SK-N-SH (cell line): ENCODE data around the gene RASA3. TPM values are rescaled to one million over a fixed set of nuclear protein-coding genes. Genes with fewer than 3 reads are reported as not detected.

Experiments
- CTCF ChIA-PET: fragments of 300-600, 350-600 bp; formaldehyde crosslinking; extraction: SDS; loops from one replicate; lab custom pipeline; 2021; lab: Yijun Ruan, JAX
- POLR2A ChIA-PET: fragments of 350-600 bp; sonication (Branson Sonifier 250); formaldehyde crosslinking; extraction: SDS; loops from one replicate; lab custom pipeline; 2020; ENCODE audit warnings: antibody characterized with exemption, inconsistent platforms; lab: Yijun Ruan, JAX
- DNase-seq: peaks from one replicate; pipeline ENCODE4 v3.0.0; 2012
- H2AFZ ChIP-seq: fragments of 200-600 bp; sonication (generic); 2 replicates; pipeline ENCODE4 v1.8.1; 2016; ENCODE audit warnings: antibody characterized with exemption, mild to moderate bottlenecking, low read depth
- H3F3A ChIP-seq: fragments of 200-600 bp; sonication (generic); replicated peaks from 2 replicates; pipeline ENCODE3; 2016; ENCODE audit warnings: antibody characterized with exemption, mild to moderate bottlenecking; ENCODE audit not compliant: insufficient read depth
- H3K27ac ChIP-seq, 2 experiments: fragments of 200-500 bp in 1 of 2; fragments of 200-600 bp in 1 of 2; sonication (Bioruptor generic) in 1 of 2; sonication (generic), shearing (Covaris generic) in 1 of 2; 2 replicates each; pipeline versions ENCODE4 v1.5.1 to v1.6.1; 2014 to 2016; ENCODE audit warnings: low read depth in 2 of 2, inconsistent platforms in 1 of 2, low read length in 1 of 2, mild to moderate bottlenecking in 1 of 2, mixed read lengths in 1 of 2
- H3K27me3 ChIP-seq: fragments of 200-600 bp; sonication (generic), shearing (Covaris generic); 2 replicates; pipeline ENCODE4 v1.6.1; 2016; ENCODE audit warnings: mixed run types; ENCODE audit not compliant: insufficient read depth
- H3K36me3 ChIP-seq, 2 experiments: fragments of 200-500 bp in 1 of 2; fragments of 200-600 bp in 1 of 2; sonication (Bioruptor generic) in 1 of 2; sonication (generic) in 1 of 2; replicated peaks in 1 of 2; 2 replicates each; pipeline versions ENCODE3 to v1.5.1; 2014 to 2016; ENCODE audit warnings: low read length in 1 of 2, mild to moderate bottlenecking in 1 of 2; ENCODE audit not compliant: insufficient read depth in 2 of 2, control insufficient read depth in 1 of 2
- H3K4me1 ChIP-seq, 2 experiments: fragments of 200-500 bp in 1 of 2; fragments of 200-600 bp in 1 of 2; sonication (Bioruptor generic) in 1 of 2; sonication (generic), shearing (Covaris generic) in 1 of 2; 2 replicates each; pipeline versions ENCODE4 v1.5.1 to v1.6.1; 2014 to 2016; ENCODE audit warnings: low read depth in 1 of 2, low read length in 1 of 2, mixed run types in 1 of 2; ENCODE audit not compliant: insufficient read depth in 2 of 2, control insufficient read depth in 1 of 2
- H3K4me2 ChIP-seq: fragments of 200-600 bp; sonication (generic), shearing (Covaris generic); 2 replicates; pipeline ENCODE4 v1.6.1; 2017; ENCODE audit warnings: mixed run types
- H3K4me3 ChIP-seq, 2 experiments: fragments of 200-500 bp in 1 of 2; fragments of 200-600 bp in 1 of 2; sonication (Bioruptor generic) in 1 of 2; sonication (generic), shearing (Covaris generic) in 1 of 2; 2 replicates each; pipeline versions ENCODE4 v1.5.1 to v1.8.1; 2014 to 2016; ENCODE audit warnings: low read depth in 2 of 2, inconsistent platforms in 1 of 2, low read length in 1 of 2, mild to moderate bottlenecking in 1 of 2, mixed read lengths in 1 of 2, moderate library complexity in 1 of 2
- H3K79me2 ChIP-seq: fragments of 200-600 bp; sonication (generic); 2 replicates; pipeline ENCODE4 v1.8.1; 2017; ENCODE audit warnings: mild to moderate bottlenecking; ENCODE audit not compliant: insufficient read depth
- H3K9ac ChIP-seq: fragments of 200-600 bp; sonication (generic); 2 replicates; pipeline ENCODE4 v1.6.1; 2017; ENCODE audit warnings: mixed run types
- H3K9me2 ChIP-seq: fragments of 200-600 bp; sonication (generic); 2 replicates; pipeline ENCODE4 v1.6.1; 2017; ENCODE audit warnings: mixed run types
- H3K9me3 ChIP-seq: fragments of 200-600 bp; sonication (generic); 2 replicates; pipeline ENCODE4 v1.6.1; 2017; ENCODE audit warnings: mixed run types, mild to moderate bottlenecking, moderate library complexity
- H4K20me1 ChIP-seq: fragments of 200-600 bp; sonication (generic); 2 replicates; pipeline ENCODE4 v1.6.1; 2017; ENCODE audit warnings: mild to moderate bottlenecking, mixed run types; ENCODE audit not compliant: insufficient read depth
- FOSL2 ChIP-seq: IDR thresholded peaks from 2 replicates; pipeline ENCODE4 v1.4.0; 2012; ENCODE audit warnings: low read depth, mild to moderate bottlenecking, moderate library complexity, borderline replicate concordance
- FOXJ3 ChIP-seq: sonication (generic); formaldehyde crosslinking; IDR thresholded peaks from 2 replicates; pipeline ENCODE4 v1.5.1; 2020; ENCODE audit warnings: mild to moderate bottlenecking, missing genetic modification reagents
- FOXM1 ChIP-seq: IDR thresholded peaks from 2 replicates; pipeline ENCODE4 v1.4.0; 2012; ENCODE audit warnings: low read depth, mild to moderate bottlenecking
- GATA2 ChIP-seq: sonication (generic); formaldehyde crosslinking; IDR thresholded peaks from 2 replicates; pipeline ENCODE4 v1.5.0; 2020; ENCODE audit warnings: mild to moderate bottlenecking, missing genetic modification reagents
- JUND ChIP-seq: IDR thresholded peaks from 2 replicates; pipeline ENCODE4 v1.4.0; 2012
- MEF2A ChIP-seq: IDR thresholded peaks from 2 replicates; pipeline ENCODE4 v1.4.0; 2012; ENCODE audit warnings: low read depth, borderline replicate concordance
- NFIC ChIP-seq: IDR thresholded peaks from 2 replicates; pipeline ENCODE4 v1.4.0; 2012; ENCODE audit warnings: borderline replicate concordance
- NRF1 ChIP-seq: IDR thresholded peaks from 2 replicates; pipeline ENCODE4 v1.6.1; 2012; ENCODE audit warnings: low read depth, mild to moderate bottlenecking, low read length
- PBX3 ChIP-seq: IDR thresholded peaks from 2 replicates; pipeline ENCODE4; 2012
- POLR2AphosphoS5 ChIP-seq: IDR thresholded peaks from 2 replicates; pipeline ENCODE4 v1.6.1; 2012; ENCODE audit warnings: low read depth, low read length
- RAD21 ChIP-seq: IDR thresholded peaks from 2 replicates; pipeline ENCODE4 v1.6.1; 2012; ENCODE audit warnings: mild to moderate bottlenecking, low read length
- REST ChIP-seq: IDR thresholded peaks from 2 replicates; pipeline ENCODE4 v1.6.1; 2012; ENCODE audit warnings: mild to moderate bottlenecking, low read depth, low read length, moderate library complexity
- RFX5 ChIP-seq: IDR thresholded peaks from 2 replicates; pipeline ENCODE4 v1.6.1; 2012; ENCODE audit warnings: mild to moderate bottlenecking, improper control_type of control experiment, low read length
- RXRA ChIP-seq: IDR thresholded peaks from 2 replicates; pipeline ENCODE4 v1.4.0; 2012; ENCODE audit warnings: low read depth, mild to moderate bottlenecking, borderline replicate concordance
- SIN3A ChIP-seq: IDR thresholded peaks from 2 replicates; pipeline ENCODE4 v1.6.1; 2012; ENCODE audit warnings: low read depth, mild to moderate bottlenecking, low read length, moderate library complexity, borderline replicate concordance
- TAF1 ChIP-seq: IDR thresholded peaks from 2 replicates; pipeline ENCODE4 v1.6.1; 2012; ENCODE audit warnings: low read depth, mild to moderate bottlenecking, low read length, moderate library complexity, borderline replicate concordance
- TEAD4 ChIP-seq: IDR thresholded peaks from 2 replicates; pipeline ENCODE4 v1.4.0; 2012; ENCODE audit warnings: mild to moderate bottlenecking, borderline replicate concordance; ENCODE audit not compliant: insufficient read depth
- WGBS: methylation state at CpG from one replicate; pipeline ENCODE4 v1.1.6; 2017; ENCODE audit warnings: low lambda C conversion rate; 5-methylcytosine and 5-hydroxymethylcytosine counted together
- polyA plus RNA-seq, 3 experiments: library from polyadenylated mRNA; depleted of rRNA; stranded (reverse); fragments of >200 nt; gene quantifications; 2 replicates each; pipeline ENCODE4 v1.2.3, GENCODE V29; 2012
- TF ChIP-seq, protein P1 (sequence below): fragments of 150-350 bp; IDR thresholded peaks from 2 replicates; pipeline ENCODE4 v1.6.1; 2016; ENCODE audit warnings: mild to moderate bottlenecking, low read depth, low read length
- TF ChIP-seq, protein P2 (sequence below): fragments of 150-350 bp; IDR thresholded peaks from 2 replicates; pipeline ENCODE4 v1.6.1; 2017; ENCODE audit warnings: antibody characterized with exemption, low read length, low read depth, borderline replicate concordance

Gene RASA3
- polyA plus RNA-seq, 1 of the 3 experiments (the other 2 are of a cell fraction): 25.1 TPM

DNA sequence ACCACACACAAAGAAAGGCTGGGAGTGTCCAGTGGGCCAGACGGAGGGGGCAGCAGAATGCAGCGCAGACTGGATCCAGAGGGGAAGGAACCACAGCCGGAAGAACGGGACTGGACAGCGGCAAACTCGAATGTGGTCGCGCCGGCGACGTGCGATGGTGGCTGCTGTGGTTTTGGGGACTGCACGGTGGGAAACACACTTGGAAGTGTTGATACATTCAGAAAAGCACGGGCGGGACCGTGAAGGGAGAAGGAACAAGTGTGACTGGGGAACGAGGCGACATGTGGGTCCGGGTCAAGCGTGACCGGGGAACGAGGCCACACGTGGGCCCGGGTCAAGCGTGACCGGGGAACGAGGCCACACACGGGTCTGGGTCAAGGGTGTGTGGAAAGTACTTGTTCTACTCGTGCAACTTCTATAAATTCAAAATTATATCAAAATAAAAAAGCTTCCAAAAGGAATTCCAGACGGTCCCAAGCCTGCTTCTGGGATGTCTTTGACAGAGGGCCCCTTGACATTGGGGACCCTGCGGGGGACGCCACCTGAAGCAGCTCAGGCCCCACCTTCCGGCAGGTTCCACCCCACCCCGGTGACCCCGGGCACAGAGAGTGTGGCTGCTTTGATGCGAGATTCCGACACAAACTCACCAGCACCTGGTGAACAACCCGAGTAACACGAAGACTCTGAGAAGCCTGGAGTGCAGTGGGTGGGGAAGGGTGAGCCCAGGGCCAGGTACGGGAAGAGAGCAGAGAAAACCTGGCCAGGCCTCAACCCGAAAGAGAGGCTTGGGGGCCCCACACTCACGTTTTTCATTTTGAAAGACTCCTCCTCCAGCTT, 133.4 kb downstream of the RASA3 start:
- no peak overlapping the region for H2AFZ ChIP-seq
- DNase-seq: no peak
- H3K9me2 ChIP-seq: no peaks in the 10 kb centered on the region
- H3K9me3 ChIP-seq: no peaks in the 10 kb centered on the region
- peaks cover 0 to 9% of the 10 kb centered on the region in 2 experiments; a peak in 1 of 4 replicates for H3K4me1 ChIP-seq
- TF ChIP-seq TAF1 (no peak), RFX5 (no peak), FOXM1 (no peak), TEAD4 (no peak), POLR2AphosphoS5 (no peak), NFIC (no peak), RAD21 (no peak), FOSL2 (no peak), JUND (no peak), REST (no peak), SIN3A (no peak), PBX3 (no peak), NRF1 (no peak), RXRA (no peak), FOXJ3 (no peak), MEF2A (no peak), GATA2 (CRISPR knock-in tag) (no peak)
- TF ChIP-seq, protein P1, sequence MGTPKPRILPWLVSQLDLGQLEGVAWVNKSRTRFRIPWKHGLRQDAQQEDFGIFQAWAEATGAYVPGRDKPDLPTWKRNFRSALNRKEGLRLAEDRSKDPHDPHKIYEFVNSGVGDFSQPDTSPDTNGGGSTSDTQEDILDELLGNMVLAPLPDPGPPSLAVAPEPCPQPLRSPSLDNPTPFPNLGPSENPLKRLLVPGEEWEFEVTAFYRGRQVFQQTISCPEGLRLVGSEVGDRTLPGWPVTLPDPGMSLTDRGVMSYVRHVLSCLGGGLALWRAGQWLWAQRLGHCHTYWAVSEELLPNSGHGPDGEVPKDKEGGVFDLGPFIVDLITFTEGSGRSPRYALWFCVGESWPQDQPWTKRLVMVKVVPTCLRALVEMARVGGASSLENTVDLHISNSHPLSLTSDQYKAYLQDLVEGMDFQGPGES: no peak
- TF ChIP-seq, protein P2, sequence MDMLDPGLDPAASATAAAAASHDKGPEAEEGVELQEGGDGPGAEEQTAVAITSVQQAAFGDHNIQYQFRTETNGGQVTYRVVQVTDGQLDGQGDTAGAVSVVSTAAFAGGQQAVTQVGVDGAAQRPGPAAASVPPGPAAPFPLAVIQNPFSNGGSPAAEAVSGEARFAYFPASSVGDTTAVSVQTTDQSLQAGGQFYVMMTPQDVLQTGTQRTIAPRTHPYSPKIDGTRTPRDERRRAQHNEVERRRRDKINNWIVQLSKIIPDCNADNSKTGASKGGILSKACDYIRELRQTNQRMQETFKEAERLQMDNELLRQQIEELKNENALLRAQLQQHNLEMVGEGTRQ: no peak
- H3K4me3 ChIP-seq: no peak overlapping the region
- H3K79me2 ChIP-seq: no peaks in the 10 kb centered on the region
- no peak overlapping the region for H3K9ac ChIP-seq
- no peak overlapping the region for H3K4me2 ChIP-seq
- WGBS: 89% methylated on average over 37 of the region's 42 CpGs
- H3F3A ChIP-seq: no peaks in the 10 kb centered on the region
- no peaks in the 10 kb centered on the region for H4K20me1 ChIP-seq
- POLR2A ChIA-PET: no interaction called here
- H3K27ac ChIP-seq: no peak overlapping the region
- CTCF ChIA-PET: no interaction called here
- H3K36me3 ChIP-seq: peaks cover 3 to 40% of the 10 kb centered on the region in 2 experiments
- H3K27me3 ChIP-seq: no peaks in the 10 kb centered on the region
